ENCODE results near the gene SF3B1.
"Not testable (repeated sequence)": the region's sequence is repeated elsewhere in the genome, so short reads cannot be mapped to it uniquely, and the experiment has no call there.

Gene SF3B1

GRCh38 chr2:197379308-197379917 lies 55.4 kb downstream of the SF3B1 start:
- DNase-seq (ENCODE audit: low read depth, low spot score), result not testable (repeated sequence)

DNA sequence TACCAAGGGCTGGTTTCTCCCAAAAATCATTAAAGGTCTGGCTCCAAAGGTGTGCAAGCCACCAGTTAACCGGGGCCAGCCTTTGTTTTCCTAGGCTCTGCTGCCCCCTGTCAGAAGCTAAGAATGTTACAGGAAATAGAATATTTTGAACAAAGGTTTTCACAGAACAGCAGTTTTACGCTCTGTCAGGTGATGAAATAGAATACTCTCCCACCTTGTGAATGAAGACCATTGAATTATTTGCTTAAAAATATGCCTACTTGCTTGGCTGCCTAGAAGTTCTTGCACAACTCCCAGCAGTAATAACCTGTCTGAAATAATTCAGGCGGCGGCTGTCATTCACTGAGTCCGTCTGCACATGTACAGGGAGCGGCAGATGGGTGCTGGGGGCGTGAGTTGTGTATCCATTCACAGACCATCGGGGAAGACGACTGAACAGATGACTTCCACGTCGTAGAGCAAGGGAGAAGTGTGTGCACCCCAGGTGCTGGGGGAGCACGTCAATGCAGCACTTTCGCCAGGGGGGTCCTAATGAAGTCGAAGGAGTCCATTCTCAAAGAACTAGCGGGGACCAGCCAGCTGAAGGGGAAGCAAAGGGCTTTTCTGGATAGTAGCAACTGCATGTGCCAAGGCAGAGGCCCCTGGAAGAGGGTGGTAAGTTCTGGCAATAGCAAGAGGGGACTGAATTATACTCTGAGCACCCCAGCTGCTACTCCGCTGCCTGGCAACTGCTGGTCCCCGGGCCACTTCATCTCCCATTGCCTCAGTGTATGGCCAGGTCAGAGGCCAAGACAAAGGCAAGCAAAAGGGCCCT lies 56.1 kb downstream of the SF3B1 start:
- peak; percentile 39 for DNase-seq (ENCODE audit: low read depth, low spot score)

DNA sequence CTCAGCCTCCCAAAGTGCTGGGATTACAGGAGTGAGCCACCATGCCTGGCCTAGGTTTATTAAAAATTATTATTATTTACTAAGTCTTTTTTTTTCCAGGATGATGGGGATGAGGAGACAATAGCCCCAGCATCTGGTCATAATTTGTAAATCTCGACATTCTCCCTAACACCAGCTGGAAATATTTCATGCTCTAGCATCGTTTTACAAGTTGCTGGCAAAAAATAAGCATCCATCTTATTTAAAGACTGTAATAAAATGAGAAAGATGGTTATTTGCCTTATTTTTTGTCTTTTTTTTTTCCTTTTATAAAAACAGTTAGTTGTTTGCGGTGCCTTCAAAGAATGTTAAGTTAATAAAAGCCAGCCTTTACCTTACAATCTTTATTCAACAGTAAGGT lies 56.7 kb downstream of the SF3B1 start:
- DNase-seq (ENCODE audit: low read depth, low spot score), result no peak

- DNase-seq (ENCODE audit: low read depth, low spot score), result no peak
These were observed 57.2 kb downstream of the SF3B1 start for GRCh38 chr2:197377670-197378069.

GRCh38 chr2:197372592-197372991 lies 62.2 kb downstream of the SF3B1 start:
- DNase-seq (ENCODE audit: low read depth, low spot score), result no peak

DNA sequence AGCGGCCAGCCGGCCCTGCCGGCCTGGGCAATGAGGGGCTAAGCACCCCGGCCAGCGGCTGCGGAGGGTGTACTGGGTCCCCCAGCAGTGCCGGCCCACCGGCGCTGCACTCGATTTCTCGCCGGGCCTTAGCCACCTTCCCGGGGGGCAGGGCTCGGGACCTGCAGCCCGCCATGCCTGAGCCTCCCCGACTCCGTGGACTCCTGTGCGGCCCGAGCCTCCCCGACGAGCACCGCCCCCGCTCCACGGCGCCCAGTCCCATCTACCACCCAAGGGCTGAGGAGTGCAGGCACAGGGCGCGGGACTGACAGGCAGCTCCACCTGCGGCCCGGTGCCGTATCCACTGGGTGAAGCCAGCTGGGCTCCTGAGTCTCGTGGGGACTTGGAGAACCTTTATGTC lies 64.2 kb downstream of the SF3B1 start:
- not testable (repeated sequence) for DNase-seq (ENCODE audit: low read depth, low spot score)

- DNase-seq (ENCODE audit: low read depth, low spot score), result no peak
These were observed 64.9 kb downstream of the SF3B1 start for GRCh38 chr2:197369933-197370320.

DNA sequence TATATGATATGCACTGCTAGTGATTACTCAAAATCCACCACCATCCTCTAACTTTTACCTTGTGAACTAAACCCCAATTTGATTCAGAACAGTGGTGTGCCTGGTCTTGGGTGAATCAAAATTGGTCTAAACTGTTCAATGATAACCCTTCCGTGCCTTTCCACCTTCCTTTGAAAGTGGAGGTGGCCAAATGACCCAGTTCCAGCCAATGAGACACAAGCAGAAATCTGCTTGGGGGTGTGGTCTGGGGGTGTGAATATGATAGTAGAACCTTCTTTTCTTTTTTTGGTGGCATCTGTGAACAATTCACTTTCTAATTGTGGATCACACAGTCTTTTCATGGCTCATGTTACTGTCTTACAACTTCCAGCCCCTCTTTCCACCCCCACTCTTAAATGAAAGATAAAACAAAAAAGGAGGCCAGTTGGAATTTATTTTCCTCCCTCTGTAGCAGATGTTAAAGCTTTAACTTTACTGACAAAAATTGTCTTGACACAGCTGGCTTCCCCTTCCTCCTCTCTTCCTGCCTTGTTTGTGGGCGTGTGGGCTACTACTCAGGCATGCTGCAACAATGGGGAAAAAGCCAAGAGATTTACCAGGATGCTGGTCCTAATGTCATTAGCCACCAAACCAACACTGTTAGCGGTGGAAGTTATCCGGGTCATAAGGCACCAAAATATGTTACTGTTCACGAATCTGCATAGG lies 65.4 kb downstream of the SF3B1 start:
- no peak for DNase-seq (ENCODE audit: low read depth, low spot score)

GRCh38 chr2:197368412-197368811 lies 66.4 kb downstream of the SF3B1 start:
- DNase-seq (ENCODE audit: low read depth, low spot score), result no peak

DNA sequence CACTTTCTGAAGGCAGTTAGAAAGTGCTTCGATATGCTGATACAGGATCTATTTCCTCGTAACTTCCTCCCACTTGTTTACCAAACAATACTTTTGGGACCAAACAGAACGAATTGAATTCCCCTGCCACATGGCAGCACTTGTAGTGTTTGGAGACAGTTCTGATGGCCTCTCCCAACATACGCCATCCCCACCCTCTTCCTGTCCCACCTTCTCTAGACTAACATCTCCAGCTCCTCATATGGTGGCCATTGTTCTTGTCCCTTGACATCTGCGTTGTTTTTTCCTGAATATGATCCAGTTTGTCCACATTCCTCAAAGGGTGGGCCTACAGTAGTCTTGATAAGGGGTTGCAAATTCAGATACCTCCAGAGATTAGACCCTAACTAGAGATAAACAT lies 70.8 kb downstream of the SF3B1 start:
- no peak for DNase-seq (ENCODE audit: low read depth, low spot score)

GRCh38 chr2:197360744-197361156 lies 74.1 kb downstream of the SF3B1 start:
- DNase-seq (ENCODE audit: low read depth, low spot score), result no peak

DNA sequence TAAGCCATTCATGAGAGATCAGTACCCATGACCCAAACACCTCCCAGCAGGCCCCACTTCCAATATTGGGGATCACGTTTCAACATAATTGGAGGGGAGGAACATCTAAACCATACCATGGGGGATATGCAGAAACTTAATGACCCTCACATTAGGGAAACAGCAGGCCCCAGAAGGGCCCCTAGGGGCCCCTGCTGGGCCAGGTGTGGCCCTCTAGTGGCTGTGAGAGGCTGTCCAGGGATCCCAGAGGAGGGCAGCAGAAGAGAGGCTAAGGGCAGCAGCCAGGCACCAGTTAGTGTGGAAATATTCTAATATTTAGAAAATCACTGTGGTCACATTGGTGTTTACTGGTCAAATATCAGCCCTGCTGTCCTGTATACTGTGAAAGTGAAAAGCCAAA lies 75.0 kb downstream of the SF3B1 start:
- DNase-seq (ENCODE audit: low read depth, low spot score), result no peak

DNA sequence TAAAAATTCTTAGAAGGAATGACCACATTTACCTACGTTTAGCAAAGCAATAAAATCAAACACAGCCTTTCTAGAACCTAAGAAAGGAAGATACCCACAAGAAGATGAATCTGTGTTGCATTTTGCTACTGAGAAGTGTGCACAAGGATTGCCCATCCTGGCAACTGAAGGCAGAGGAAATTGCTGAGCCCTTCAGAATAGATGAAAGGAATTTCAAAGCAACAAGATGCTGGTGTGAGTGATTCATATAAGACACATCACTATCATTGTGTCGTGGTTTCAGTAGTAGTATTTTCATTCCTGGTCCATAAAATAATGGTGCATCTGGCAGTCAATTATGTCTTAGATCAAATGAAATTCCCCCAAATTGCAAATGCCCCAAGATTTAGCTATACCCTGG lies 75.9 kb downstream of the SF3B1 start:
- DNase-seq (ENCODE audit: low read depth, low spot score), result no peak

DNA sequence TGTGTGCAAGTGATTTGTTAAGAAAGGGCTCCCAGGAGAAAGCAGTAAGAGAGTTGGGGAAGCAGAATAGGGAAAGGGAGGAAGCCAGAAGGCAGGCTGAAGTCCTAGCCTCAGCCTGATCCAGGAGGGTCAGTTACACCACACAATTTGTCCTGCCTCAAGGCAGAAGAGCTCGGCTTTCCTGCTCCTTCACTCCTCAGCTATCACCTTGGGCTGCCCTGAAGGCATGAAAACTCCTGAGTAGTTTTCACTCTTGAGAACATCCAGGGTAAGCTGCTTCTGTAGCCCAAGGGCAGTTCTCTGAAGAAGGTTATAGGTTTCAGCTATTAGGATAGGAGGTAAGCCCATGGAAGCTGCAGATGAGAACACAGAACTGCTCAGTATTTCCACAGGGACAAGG lies 76.8 kb downstream of the SF3B1 start:
- no peak for DNase-seq (ENCODE audit: low read depth, low spot score)

GRCh38 chr2:197356136-197356535 lies 78.7 kb downstream of the SF3B1 start:
- DNase-seq (ENCODE audit: low read depth, low spot score), result no peak

GRCh38 chr2:197354169-197354558 lies 80.7 kb downstream of the SF3B1 start:
- no peak for DNase-seq (ENCODE audit: low read depth, low spot score)

- no peak for DNase-seq (ENCODE audit: low read depth, low spot score)
These were observed 81.2 kb downstream of the SF3B1 start for GRCh38 chr2:197353393-197354168.

DNA sequence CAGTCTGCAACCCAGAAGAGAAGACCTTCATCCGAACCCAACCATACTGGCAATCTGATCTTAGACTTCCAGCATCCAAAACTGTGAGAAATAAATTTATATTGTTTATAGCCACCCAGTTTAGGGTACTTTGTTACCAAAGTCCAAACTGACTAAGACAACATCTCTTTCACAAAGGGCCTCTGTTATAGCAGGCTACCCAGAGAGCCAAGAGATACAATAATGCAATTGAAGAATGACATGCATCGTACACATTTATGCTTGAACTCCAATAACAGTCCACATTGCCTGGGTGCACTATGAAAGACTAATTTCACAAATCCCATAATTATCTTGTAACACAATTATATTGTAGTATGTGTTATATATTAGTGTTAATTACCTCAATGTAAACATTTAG lies 85.1 kb downstream of the SF3B1 start:
- no peak for DNase-seq (ENCODE audit: low read depth, low spot score)

GRCh38 chr2:197348721-197349360 lies 86.0 kb downstream of the SF3B1 start:
- DNase-seq (ENCODE audit: low read depth, low spot score), result no peak

- no peak for DNase-seq (ENCODE audit: low read depth, low spot score)
These were observed 88.9 kb downstream of the SF3B1 start for GRCh38 chr2:197345846-197346370.

DNA sequence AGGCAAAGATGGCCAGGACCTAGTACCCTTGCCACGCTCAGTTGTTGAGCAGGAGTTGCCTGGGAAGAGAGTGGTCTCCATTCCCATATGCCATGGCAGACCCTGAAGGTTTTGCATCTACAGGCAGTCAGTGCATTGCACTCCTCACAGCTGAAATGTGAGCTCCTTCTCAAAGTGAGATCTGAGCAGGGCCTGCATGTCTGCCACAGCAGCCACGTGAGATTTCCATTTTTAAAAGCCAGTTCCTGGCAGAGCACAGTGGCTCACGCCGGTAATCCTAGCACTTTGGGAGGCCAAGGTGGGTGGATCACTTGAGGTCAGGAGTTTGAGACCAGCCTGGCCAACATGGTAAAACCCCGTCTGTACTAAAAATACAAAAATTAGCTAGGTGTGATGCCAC lies 90.9 kb downstream of the SF3B1 start:
- DNase-seq (ENCODE audit: low read depth, low spot score), result not testable (repeated sequence)
